ENCODE measurements around the gene FMO5. TPM values are rescaled to one million over a fixed set of nuclear protein-coding genes. Genes with fewer than 3 reads are reported as not detected.
A peak's percentile ranks its signal among the peaks of the same experiment; 100 is the strongest.

FMO5 gene
- total and polyA plus RNA-seq, 2 of the 13 experiments (the other 11 are each of a cell fraction or from before 2014, with no cell fraction given) = 48.2 to 149 TPM

GRCh38 chr1:147215540-147215916, 9.6 kb downstream of the FMO5 start (continued):
- TF ChIP-seq FOXJ3 (CRISPR knock-in tag; IDR thresholded peaks at IDR 0.05; ENCODE audit: borderline replicate concordance) (peak; percentile 82; the same call in 1 of the 2 replicates), RXRA (CRISPR knock-in tag; IDR thresholded peaks at IDR 0.05) (no peak), CSRNP1 (CRISPR knock-in tag; IDR thresholded peaks at IDR 0.05) (no peak), MYNN (CRISPR knock-in tag; IDR thresholded peaks at IDR 0.05; ENCODE audit: low read depth) (no peak), ZBTB49 (CRISPR knock-in tag; IDR thresholded peaks at IDR 0.05; ENCODE audit: borderline replicate concordance) (no peak), ZC3H4 (CRISPR knock-in tag; IDR thresholded peaks at IDR 0.05; ENCODE audit: borderline replicate concordance) (no peak), TFAP4 (IDR thresholded peaks at IDR 0.05; ENCODE audit: borderline replicate concordance, low read depth) (peak; percentile 80; the same call in 1 of the 2 replicates), MLLT10 (CRISPR knock-in tag; IDR thresholded peaks at IDR 0.05) (no peak), NFYC (CRISPR knock-in tag; IDR thresholded peaks at IDR 0.05) (0 out of 2 replicates have a peak, but pooled peaks have one; percentile 26), ZNF143 (CRISPR knock-in tag; IDR thresholded peaks at IDR 0.05) (no peak), TAF1 (CRISPR knock-in tag; IDR thresholded peaks at IDR 0.05) (no peak), SIX4 (CRISPR knock-in tag; IDR thresholded peaks at IDR 0.05) (peak; percentile 84), REPIN1 (CRISPR knock-in tag; IDR thresholded peaks at IDR 0.05; ENCODE audit: borderline replicate concordance, low read depth) (no peak), ATF3 (CRISPR knock-in tag; IDR thresholded peaks at IDR 0.05) (no peak), GABPB1 (CRISPR knock-in tag; IDR thresholded peaks at IDR 0.05) (no peak), ZBTB42 (CRISPR knock-in tag; IDR thresholded peaks at IDR 0.05) (no peak), NFE2L2 (IDR thresholded peaks at IDR 0.05; ENCODE audit: low read length) (no peak), ZNF503 (CRISPR knock-in tag; IDR thresholded peaks at IDR 0.05) (peak; percentile 67), NAIF1 (CRISPR knock-in tag; IDR thresholded peaks at IDR 0.05; ENCODE audit: borderline replicate concordance) (no peak), FIP1L1 (IDR thresholded peaks at IDR 0.05; ENCODE audit: borderline replicate concordance, insufficient read depth, low read depth, low read length) (no peak), ZNF773 (CRISPR knock-in tag; IDR thresholded peaks at IDR 0.05; ENCODE audit: borderline replicate concordance) (no peak), ZNF207 (IDR thresholded peaks at IDR 0.05; ENCODE audit: borderline replicate concordance) (no peak), ZBTB33 (CRISPR knock-in tag; IDR thresholded peaks at IDR 0.05) (no peak)

Measured in HepG2 (cell line).